ENCODE measurements around the gene KLHL36.
"Not testable (repeated sequence)": the region's sequence is repeated elsewhere in the genome, so short reads cannot be mapped to it uniquely, and the experiment has no call there.

KLHL36 gene

GRCh38 chr16:84673203-84673535 lies 24.9 kb downstream of the KLHL36 start:
- DNase-seq (ENCODE audit: low read depth in 2 of 2), result no peak

GRCh38 chr16:84673561-84673960 lies 25.2 kb downstream of the KLHL36 start:
- DNase-seq (ENCODE audit: low read depth in 2 of 2), result no peak

DNA sequence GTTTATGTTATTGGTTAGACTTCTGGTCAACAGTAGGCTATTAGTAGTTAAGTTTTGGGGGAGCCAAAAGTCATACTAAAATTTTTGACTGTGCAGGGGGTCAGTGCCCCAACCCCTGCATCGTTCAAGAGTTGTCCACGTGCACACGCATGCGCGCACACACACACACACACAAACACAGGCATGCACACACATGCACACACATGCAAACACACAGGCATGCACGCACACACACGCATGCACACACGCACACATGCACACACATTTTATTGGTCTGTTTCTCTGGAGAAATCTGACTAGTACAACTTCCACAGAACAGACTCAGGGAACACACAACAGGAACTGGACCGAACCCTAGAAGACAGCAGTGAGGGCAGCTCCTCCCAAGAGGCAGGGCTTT lies 27.1 kb downstream of the KLHL36 start:
- no peak for DNase-seq (ENCODE audit: low read depth in 2 of 2)

GRCh38 chr16:84675884-84676283 lies 27.6 kb downstream of the KLHL36 start:
- no peak for DNase-seq (ENCODE audit: low read depth in 2 of 2)

DNA sequence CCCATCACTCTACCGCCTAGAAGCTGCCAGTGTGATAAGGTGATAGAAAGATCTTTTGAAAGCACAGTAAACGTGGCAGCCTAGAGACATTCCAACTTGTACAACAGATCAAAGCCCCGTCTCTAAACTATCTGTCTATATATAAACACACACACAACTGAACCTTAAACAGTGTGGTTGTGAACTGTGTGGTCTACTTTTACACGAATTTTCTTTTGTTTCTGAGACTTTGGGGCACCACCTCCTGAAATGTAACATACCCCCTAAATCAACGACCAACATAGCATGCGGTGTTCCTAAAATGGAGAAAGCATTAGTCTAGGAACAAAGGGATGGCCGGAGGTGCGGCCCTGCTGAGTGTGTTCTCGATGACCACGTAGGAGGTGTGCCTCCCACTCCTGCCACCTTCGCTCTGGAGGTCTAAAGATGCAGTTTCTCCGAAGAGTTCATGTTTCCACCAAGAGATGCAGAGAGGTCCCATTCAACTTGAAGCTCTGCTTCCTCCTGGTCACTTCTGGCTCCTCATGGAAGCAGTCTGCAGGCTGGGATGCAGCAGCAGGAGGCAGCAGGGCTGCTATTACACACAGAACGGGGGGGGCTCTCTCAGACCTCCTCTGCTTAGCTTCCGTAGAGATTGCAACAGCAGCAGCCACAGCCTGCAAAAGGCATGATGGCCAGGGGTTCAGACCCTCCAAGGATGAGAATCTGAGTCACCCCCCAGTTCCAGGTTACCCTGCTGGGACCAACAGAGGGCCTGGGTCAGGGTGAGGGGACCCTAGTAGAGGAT lies 28.9 kb downstream of the KLHL36 start:
- DNase-seq (ENCODE audit: low read depth in 2 of 2), result no peak

GRCh38 chr16:84677849-84678248 lies 29.5 kb downstream of the KLHL36 start:
- DNase-seq (ENCODE audit: low read depth in 2 of 2), result no peak

DNA sequence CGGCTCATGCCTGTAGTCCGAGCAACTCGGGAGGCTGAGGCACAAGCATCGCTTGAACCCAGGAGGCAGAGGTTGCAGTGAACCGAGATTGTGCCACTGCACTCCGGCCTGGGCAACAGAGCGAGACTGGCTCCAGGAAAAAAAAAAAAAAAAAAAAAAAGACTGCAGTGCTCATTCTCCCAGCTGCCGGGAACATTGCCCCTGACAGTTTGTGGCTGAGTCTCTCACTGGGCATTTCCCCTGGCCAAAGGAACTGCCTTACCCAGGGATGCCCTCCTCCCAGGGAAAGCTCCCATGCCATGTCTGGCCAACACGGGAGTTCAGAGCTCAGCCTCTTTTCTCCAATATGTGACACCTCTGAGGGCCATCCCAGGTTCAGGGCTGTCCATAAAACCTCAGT lies 30.2 kb downstream of the KLHL36 start:
- DNase-seq (ENCODE audit: low read depth in 2 of 2), result no peak

DNA sequence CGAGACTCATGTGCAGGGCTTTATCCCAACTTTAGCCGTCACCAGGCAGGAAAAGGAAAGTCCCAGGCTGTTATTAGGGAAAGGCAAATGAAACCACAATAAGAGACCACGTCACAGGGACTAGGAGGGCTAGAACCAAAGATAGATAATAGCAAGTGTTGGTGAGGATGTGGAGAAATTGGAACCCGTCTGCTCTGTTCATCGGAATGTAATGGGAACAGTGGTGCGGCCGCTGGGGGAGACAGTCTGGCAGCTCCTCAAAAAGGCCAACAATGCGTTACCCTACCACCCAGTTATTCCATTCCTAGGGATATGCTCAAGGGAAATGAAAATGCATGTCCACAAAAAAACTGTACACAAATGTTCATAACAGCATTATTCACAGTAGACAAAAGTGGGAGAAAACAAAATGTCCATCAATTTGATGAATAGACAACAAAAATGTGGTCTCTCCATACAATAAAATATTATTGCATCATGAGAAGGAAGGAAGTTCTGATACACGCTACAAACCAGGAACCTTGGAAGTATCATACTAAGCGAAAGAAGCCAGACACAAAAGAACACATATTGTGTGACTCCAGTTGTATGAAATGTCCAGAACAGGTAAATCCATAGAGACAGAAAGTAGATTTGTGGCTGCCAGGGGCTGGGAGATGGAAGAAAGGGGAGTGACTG lies 32.0 kb downstream of the KLHL36 start:
- DNase-seq (ENCODE audit: low read depth in 2 of 2), result no peak

- no peak for DNase-seq (ENCODE audit: low read depth in 2 of 2)
These were observed 32.7 kb downstream of the KLHL36 start for GRCh38 chr16:84680843-84681629.

- DNase-seq (ENCODE audit: low read depth in 2 of 2), result no peak
These were observed 35.6 kb downstream of the KLHL36 start for GRCh38 chr16:84683691-84684591.

DNA sequence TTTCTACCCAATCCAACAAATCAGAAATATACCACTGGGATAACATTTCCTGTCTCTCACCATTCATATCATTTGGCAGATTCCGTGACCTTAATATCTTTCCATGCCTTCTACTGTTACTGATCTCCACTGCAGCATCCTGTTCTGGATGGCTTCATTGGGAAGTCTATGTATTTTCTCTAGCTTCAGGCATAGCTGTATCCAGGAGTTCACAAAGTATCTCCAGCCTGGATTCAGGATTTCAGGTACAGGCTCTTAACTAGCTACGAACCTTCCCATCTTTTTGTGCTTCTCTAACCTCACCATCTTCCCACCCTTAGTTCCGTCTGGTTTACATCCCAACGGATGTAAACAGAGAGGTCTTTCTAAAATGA lies 36.3 kb downstream of the KLHL36 start:
- no peak for DNase-seq (ENCODE audit: low read depth in 2 of 2)

- no peak for DNase-seq (ENCODE audit: low read depth in 2 of 2)
These were observed 36.9 kb downstream of the KLHL36 start for GRCh38 chr16:84685210-84685609.

DNA sequence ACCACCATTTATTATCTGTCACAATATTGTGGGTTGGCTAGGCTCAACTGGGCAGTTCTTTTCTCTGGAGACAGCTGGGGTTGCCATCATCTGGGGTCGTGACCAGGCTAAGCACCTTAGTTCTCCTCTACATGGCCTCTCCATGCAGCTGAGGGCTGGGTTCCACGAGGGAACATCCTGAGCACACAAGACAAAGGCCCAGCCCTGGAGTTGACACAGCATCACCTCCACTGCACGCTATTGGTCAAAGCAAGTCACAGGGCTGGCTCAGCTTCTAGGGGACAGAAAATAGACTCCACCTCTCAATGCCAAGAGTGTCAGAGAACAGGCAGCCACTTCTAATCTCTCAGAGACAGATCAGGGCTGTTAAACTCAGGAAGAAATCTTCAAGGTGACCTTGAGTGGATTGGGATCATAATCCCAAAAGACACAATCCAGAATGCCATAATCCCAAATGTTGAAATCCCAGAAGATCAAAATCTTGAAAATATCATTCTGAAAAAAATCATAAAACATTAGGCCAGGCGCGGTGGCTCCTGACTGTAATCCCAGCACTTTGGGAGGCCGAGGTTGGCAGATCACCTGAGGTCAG lies 38.5 kb downstream of the KLHL36 start:
- DNase-seq (ENCODE audit: low read depth in 2 of 2), result no peak

- no peak for DNase-seq (ENCODE audit: low read depth in 2 of 2)
These were observed 39.4 kb downstream of the KLHL36 start for GRCh38 chr16:84687715-84688114.

- not testable (repeated sequence) for DNase-seq (ENCODE audit: low read depth in 2 of 2)
These were observed 39.9 kb downstream of the KLHL36 start for GRCh38 chr16:84688163-84688562.

GRCh38 chr16:84689111-84689510 lies 40.8 kb downstream of the KLHL36 start:
- DNase-seq (ENCODE audit: low read depth in 2 of 2), result no peak

DNA sequence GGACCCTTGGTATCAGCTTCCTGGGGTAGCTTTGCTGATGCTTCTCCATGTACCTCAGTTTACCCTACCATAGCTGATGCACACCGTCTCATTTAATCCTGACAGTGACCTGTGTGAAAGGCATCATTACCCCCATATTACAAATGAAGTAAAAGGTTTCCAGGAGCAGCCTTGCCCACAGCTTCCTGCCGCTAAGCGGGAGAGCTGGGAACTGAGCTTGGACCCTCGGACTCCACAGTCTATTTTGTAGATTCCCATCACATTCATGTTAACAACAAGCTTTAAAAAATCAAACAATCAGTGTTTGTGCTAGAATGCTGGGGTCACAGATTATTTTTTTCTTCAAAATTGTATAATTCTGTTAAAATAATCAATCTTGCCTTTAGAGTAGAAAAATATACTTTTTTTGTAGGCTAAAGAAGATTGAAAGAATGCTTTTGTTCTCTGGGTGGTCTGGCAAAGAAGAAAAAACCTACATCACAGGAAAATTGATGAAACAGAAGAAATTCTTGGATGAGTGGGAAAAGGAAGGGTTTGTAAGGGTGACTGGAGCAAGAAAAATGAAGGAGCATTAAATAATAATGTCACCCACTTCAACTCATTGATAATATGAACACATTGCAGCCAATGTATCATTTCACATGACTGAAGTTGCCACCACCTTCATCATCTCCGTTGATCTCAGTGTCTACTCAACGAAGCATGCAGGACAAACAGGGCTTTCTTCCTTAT lies 41.9 kb downstream of the KLHL36 start:
- DNase-seq (ENCODE audit: low read depth in 2 of 2), result no peak

- no peak for DNase-seq (ENCODE audit: low read depth in 2 of 2)
These were observed 44.3 kb downstream of the KLHL36 start for GRCh38 chr16:84692451-84693214.

DNA sequence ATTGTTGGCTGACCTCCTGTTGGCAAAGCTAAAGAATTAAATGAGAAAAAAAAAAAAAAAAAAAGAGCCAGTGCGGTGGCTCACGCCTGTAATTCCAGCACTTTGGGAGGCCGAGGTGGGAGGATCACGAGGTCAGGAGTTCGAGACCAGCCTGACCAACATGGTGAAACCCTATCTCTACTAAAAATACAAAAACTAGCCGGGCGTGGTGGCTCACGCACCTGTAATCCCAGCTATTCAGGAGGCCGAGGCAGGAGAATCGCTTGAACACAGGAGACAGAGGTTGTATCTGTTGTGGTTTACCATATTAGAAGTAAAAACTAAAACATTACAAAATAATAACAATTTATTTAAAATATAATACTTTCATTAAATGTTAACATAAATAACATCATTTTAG lies 45.6 kb downstream of the KLHL36 start:
- not testable (repeated sequence) for DNase-seq (ENCODE audit: low read depth in 2 of 2)

- DNase-seq (ENCODE audit: low read depth in 2 of 2), result no peak
These were observed 46.7 kb downstream of the KLHL36 start for GRCh38 chr16:84694980-84695379.
